Suprapubic skin (tissue), 3 donors: ENCODE measurements around the gene PPP3CB.

ENCODE experiments used
- EP300 ChIP-seq: sonication (generic); formaldehyde crosslinking; IDR thresholded peaks from one replicate; pipeline ENCODE4 v1.6.1; 2017; ENCODE audit warnings: antibody characterized with exemption
- POLR2A ChIP-seq, 2 donors: fragments of 450-650 bp; IDR thresholded peaks; one replicate each; pipeline ENCODE4 v1.6.1; 2017; ENCODE audit warnings: antibody characterized with exemption in 2 of 2, mild to moderate bottlenecking in 2 of 2, moderate library complexity in 2 of 2
- TF ChIP-seq, protein P1 (sequence below), 2 donors: fragments of 200-600 bp in 1 of 2; fragments of 450-650 bp in 1 of 2; sonication (generic) in 1 of 2; IDR thresholded peaks; one replicate each; pipeline ENCODE4 v1.5.1; 2016 to 2019; ENCODE audit warnings: antibody characterized with exemption in 2 of 2, mild to moderate bottlenecking in 1 of 2, moderate library complexity in 1 of 2

DNA sequence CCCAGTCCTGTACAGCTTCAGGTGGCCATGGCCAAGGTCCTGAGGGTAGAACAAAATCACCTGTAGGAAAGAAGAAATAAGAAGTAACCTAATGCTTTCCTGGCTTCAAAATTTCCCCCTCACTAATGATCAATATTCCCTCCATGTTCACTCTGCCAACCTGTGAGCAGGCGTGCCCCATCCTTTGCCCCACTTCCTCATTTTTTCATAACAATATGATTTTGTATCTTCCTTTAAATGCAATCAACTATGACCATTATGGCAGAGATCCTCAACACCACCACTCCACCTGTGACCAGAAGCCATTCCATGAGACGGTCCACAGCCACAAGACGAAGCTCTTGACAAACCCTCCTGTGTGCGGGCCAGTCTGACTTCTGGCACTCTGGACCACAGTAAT, 69.5 kb downstream of the PPP3CB start:
- TF ChIP-seq, protein P1, sequence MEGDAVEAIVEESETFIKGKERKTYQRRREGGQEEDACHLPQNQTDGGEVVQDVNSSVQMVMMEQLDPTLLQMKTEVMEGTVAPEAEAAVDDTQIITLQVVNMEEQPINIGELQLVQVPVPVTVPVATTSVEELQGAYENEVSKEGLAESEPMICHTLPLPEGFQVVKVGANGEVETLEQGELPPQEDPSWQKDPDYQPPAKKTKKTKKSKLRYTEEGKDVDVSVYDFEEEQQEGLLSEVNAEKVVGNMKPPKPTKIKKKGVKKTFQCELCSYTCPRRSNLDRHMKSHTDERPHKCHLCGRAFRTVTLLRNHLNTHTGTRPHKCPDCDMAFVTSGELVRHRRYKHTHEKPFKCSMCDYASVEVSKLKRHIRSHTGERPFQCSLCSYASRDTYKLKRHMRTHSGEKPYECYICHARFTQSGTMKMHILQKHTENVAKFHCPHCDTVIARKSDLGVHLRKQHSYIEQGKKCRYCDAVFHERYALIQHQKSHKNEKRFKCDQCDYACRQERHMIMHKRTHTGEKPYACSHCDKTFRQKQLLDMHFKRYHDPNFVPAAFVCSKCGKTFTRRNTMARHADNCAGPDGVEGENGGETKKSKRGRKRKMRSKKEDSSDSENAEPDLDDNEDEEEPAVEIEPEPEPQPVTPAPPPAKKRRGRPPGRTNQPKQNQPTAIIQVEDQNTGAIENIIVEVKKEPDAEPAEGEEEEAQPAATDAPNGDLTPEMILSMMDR (IDR thresholded peaks at IDR 0.05) = no peak
- no peak for TF ChIP-seq POLR2A (IDR thresholded peaks at IDR 0.05)
- no peak for TF ChIP-seq EP300
